GM21717 (cell line): Measurements from ENCODE around the gene AUTS2.
A peak's percentile ranks its signal among the peaks of the same experiment; 100 is the strongest.

Experiments
- ATAC-seq: cut with Tn5 transposase; IDR thresholded peaks from one replicate; pipeline ENCODE4 v1.9.1; 2021; ENCODE audit warnings: mild to moderate bottlenecking, moderate library complexity; ENCODE audit not compliant: unreplicated experiment

The AUTS2 gene

GRCh38 chr7:69599955-69600709, 1.9 kb downstream of the AUTS2 start:
- ATAC-seq = no peak

GRCh38 chr7:69600710-69601519, 2.6 kb downstream of the AUTS2 start:
- ATAC-seq = no peak

DNA sequence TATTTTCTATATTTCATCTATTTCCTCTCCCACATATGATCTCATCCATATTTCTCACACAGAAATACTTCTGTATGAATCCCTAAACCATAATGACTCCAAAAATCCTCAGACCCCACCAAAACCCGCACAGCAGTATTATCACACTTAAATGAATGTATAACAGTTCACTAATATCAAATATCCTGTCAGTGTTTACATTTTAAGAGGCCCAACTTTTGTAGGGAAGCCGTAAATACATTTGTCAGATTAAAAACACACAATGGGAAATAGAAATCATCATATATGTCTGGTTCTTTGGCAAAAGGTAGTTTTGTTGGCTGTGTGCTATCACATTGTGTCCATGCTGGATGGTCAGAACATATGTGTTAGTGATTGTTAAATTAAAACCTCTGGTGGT, 4.2 kb downstream of the AUTS2 start:
- no peak for ATAC-seq

GRCh38 chr7:69603351-69603750, 5.1 kb downstream of the AUTS2 start:
- no peak for ATAC-seq

GRCh38 chr7:69603937-69604494, 5.7 kb downstream of the AUTS2 start:
- peak; percentile 68 for ATAC-seq

GRCh38 chr7:69605070-69605469, 6.8 kb downstream of the AUTS2 start:
- ATAC-seq = no peak

- no peak for ATAC-seq
Observed at GRCh38 chr7:69605546-69605945, 7.3 kb downstream of the AUTS2 start.

DNA sequence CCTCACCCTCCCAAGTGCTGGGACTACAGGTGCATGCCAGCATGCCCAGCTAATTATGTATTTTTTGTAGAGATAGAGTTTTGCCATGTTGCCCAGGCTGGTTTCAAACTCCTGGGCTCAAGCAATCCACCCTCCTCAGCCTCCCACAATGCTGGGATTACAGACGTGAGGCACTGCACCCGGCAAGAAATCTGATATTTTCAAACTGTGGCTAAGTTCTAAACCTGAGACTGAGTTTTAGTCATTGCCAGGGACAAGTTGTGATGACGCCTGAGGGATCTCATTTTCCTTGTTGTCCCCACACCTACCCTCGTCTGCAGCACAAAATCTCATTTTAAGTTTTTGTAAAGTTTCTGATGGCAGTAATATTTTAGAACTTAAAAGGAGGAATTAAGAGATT, 9.8 kb downstream of the AUTS2 start:
- no peak for ATAC-seq

GRCh38 chr7:69608878-69609277, 10.6 kb downstream of the AUTS2 start:
- ATAC-seq = no peak

- no peak for ATAC-seq
Observed at GRCh38 chr7:69609541-69610373, 11.5 kb downstream of the AUTS2 start.

DNA sequence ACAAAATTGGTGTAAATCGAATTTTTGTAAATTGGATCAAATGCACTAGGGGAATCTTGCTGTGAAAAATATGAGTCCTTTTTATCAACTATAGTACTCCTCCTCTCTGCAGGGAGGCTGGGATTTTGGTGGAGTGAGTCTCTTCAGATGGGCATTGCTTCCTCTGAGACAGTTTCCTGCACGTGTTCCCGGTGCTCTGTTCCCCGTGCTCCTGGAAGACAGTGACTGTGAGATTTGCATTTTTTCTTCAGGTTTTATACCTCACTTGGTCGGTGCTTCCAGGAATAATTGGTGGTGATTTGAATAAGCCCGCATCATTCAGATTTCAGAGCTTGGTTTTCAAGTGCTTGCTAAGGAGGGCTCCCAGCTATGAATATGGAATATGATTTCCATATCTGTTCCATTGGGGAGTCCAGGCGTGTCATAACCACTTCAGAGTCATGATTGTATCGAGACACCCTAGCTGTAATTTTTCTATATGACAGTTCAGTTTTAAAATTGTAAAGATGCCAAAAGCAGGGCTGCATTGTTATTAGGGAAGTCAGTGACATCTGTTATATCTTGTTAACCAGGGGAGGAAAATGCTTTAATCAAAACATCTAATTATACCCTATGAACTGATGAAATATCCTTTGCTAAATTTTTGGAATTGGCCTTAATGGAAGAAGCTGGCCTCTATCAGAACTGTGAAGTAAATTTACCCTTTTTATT, 12.3 kb downstream of the AUTS2 start:
- no peak for ATAC-seq

DNA sequence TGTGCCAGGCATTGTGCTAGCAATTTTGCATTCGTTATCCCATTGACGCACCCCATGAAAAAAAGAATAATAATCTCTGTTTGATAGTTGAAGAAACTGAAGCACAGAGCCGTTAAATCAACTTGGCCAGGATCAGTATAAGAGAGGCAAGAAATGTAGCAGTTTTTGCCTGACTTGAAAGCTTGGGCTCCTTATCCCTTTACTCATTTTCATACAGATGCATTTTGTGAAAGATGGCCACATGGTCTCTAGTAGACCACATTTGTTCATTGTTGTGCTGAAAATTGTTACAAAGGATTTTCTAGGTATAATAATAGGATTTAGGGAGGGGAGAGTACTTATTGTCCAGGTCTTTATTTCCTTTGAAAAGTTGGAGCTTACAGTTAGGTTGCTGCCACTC, 14.7 kb downstream of the AUTS2 start:
- no peak for ATAC-seq

- no peak for ATAC-seq
Observed at GRCh38 chr7:69613846-69614245, 15.6 kb downstream of the AUTS2 start.

GRCh38 chr7:69615685-69616084, 17.4 kb downstream of the AUTS2 start:
- ATAC-seq = no peak

GRCh38 chr7:69617364-69617763, 19.1 kb downstream of the AUTS2 start:
- ATAC-seq = no peak

- ATAC-seq = no peak
Observed at GRCh38 chr7:69619054-69619453, 20.8 kb downstream of the AUTS2 start.

DNA sequence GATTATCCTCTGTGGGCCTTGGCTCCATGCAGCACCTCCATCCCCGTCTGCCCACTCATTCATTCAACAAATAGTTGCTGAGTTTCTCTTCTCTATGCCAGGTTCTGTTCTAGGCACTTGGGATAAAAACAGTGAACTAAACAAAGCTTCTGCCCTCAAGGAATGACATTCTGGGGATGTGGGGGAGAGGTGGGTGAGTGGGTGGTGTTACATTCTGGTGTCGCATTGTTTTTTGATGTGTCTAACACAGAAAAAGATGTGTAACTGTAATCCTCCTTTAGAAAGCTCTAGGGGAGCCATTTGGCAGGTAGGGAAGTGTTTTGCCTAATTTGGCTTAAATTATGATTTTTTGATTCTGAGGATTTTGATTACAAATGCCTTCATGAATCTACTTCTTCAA, 21.4 kb downstream of the AUTS2 start:
- ATAC-seq = no peak

- ATAC-seq = no peak
Observed at GRCh38 chr7:69620063-69620462, 21.8 kb downstream of the AUTS2 start.

DNA sequence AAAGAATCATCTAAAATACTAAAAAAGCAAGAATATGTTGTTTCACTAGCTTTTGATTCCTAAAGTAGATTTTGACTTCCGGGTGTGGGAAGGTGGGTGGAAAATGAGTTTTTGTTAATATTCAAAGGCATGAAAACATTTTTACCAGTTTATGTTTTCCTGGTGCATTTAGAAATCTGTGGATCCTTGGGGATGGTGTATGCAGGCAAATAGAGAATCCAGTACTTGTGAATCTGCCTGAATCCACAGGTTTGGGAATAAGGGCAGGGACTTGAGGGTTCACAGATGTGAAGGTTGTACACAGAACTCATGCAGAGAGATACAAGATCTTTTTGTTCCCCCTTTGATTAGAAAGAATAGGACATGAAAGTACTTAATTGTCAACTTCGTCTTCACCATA, 22.4 kb downstream of the AUTS2 start:
- no peak for ATAC-seq

GRCh38 chr7:69622014-69622835, 23.9 kb downstream of the AUTS2 start:
- no peak for ATAC-seq
